Panc1 (cell line): ENCODE data around the gene THAP3.

ENCODE experiments used
- POLR2AphosphoS5 ChIP-seq: IDR thresholded peaks from 2 replicates; pipeline ENCODE4 v1.6.1; 2012; ENCODE audit warnings: mild to moderate bottlenecking, low read depth, low read length, moderate library complexity
- SIN3A ChIP-seq: IDR thresholded peaks from 2 replicates; pipeline ENCODE4 v1.6.1; 2012; ENCODE audit warnings: low read depth, mild to moderate bottlenecking, low read length, moderate library complexity, borderline replicate concordance; ENCODE audit not compliant: insufficient read depth
- TF ChIP-seq, protein P1 (sequence below): fragments of 450-650 bp; IDR thresholded peaks from 2 replicates; pipeline ENCODE4 v1.5.1; 2017; ENCODE audit warnings: mild to moderate bottlenecking
- TF ChIP-seq, protein P2 (sequence below), 2 experiments: IDR thresholded peaks; 2 replicates each; pipeline ENCODE4 v1.6.1; 2011 to 2012; ENCODE audit warnings: low read depth in 2 of 2, control low read depth in 1 of 2, low read length in 1 of 2, mild to moderate bottlenecking in 1 of 2, moderate library complexity in 1 of 2; ENCODE audit not compliant: insufficient read depth in 1 of 2

DNA sequence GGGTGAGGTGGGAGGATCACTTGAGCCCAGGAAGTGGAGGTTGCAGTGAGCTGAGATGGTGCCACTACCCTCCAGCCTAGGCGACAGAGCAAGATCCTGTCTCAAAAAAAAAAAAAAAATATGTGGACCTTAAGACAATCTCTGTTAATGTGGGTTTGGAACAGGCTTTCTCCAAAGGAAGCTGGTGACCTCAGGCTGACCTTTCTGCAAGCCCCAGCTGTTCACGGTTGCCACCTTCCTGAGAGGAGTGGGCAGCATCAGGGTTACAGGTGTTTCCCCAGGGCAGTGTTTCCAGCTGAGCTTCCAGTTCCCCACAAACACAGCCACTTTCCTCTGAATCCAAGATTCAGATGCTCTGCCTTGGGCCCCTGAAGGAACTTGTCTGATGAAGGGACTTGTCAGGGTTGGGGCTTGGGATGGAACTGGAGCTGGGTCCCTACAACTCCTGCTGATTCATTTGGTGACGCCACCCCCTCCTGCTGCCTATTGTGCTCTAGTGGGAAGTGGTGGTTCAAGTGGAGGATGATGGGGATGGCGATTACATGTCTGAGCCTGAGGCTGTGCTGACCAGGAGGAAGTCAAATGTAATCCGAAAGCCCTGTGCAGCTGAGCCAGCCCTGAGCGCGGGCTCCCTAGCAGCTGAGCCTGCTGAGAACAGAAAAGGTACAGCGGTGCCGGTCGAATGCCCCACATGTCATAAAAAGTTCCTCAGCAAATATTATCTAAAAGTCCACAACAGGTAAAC, 42.9 kb upstream of the THAP3 start:
- TF ChIP-seq POLR2AphosphoS5 (no peak), SIN3A (no peak)
- TF ChIP-seq, protein P1, sequence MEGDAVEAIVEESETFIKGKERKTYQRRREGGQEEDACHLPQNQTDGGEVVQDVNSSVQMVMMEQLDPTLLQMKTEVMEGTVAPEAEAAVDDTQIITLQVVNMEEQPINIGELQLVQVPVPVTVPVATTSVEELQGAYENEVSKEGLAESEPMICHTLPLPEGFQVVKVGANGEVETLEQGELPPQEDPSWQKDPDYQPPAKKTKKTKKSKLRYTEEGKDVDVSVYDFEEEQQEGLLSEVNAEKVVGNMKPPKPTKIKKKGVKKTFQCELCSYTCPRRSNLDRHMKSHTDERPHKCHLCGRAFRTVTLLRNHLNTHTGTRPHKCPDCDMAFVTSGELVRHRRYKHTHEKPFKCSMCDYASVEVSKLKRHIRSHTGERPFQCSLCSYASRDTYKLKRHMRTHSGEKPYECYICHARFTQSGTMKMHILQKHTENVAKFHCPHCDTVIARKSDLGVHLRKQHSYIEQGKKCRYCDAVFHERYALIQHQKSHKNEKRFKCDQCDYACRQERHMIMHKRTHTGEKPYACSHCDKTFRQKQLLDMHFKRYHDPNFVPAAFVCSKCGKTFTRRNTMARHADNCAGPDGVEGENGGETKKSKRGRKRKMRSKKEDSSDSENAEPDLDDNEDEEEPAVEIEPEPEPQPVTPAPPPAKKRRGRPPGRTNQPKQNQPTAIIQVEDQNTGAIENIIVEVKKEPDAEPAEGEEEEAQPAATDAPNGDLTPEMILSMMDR, result no peak
- TF ChIP-seq, protein P2, sequence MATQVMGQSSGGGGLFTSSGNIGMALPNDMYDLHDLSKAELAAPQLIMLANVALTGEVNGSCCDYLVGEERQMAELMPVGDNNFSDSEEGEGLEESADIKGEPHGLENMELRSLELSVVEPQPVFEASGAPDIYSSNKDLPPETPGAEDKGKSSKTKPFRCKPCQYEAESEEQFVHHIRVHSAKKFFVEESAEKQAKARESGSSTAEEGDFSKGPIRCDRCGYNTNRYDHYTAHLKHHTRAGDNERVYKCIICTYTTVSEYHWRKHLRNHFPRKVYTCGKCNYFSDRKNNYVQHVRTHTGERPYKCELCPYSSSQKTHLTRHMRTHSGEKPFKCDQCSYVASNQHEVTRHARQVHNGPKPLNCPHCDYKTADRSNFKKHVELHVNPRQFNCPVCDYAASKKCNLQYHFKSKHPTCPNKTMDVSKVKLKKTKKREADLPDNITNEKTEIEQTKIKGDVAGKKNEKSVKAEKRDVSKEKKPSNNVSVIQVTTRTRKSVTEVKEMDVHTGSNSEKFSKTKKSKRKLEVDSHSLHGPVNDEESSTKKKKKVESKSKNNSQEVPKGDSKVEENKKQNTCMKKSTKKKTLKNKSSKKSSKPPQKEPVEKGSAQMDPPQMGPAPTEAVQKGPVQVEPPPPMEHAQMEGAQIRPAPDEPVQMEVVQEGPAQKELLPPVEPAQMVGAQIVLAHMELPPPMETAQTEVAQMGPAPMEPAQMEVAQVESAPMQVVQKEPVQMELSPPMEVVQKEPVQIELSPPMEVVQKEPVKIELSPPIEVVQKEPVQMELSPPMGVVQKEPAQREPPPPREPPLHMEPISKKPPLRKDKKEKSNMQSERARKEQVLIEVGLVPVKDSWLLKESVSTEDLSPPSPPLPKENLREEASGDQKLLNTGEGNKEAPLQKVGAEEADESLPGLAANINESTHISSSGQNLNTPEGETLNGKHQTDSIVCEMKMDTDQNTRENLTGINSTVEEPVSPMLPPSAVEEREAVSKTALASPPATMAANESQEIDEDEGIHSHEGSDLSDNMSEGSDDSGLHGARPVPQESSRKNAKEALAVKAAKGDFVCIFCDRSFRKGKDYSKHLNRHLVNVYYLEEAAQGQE (IDR thresholded peaks at IDR 0.05; ENCODE audit: insufficient read depth in 1 of 2, low read depth in 2 of 2, low read length in 1 of 2), result no peak
